ENCODE measurements around the gene TBC1D12. TPM values are rescaled to one million over a fixed set of nuclear protein-coding genes. Genes with fewer than 3 reads are reported as not detected.

Gene TBC1D12
- total RNA-seq, 1 donor from 2014 or later: 9.4 TPM

DNA sequence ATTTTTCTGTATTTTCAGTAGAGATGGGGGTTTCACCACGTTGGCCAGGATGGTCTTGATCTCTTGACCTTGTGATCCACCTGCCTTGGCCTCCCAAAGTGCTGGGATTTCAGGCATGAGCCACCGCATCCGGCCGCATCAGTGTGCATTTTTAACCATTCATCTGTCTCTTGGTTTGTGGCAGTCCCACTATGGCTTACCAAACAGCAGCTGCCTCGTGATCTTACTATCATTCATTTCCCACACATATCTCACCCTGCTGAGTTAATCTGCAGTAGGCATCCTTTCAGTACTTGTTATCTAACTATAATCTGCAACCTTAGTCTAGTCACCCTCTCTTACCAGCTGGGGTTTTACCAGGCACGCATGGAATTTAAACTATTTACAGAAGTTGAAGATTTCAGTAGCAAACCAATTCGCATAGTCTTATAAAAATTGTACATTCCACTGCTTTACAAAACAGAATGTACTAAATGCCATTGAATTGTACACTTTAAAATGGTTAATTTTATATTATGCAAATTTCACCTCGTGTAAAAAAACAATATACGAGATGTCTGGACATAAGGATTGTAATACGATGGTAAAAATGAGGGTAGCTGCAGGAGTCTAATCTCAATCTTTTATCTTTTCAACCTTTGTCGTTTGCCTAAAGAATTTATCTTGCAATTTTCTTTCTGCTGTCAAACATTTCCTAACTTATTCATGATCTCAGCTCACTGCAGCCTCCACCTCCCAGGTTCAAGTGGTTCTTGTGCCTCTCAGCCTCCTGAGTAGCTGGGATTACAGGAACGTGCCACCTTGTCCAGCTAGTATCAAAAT, 4.6 kb upstream of the TBC1D12 start:
- Histone ChIP-seq H3K36me3 (no peaks in the 10 kb centered on the region), H3K4me3 (no peak overlapping the region), H3K9me3 (no peaks in the 10 kb centered on the region), H3K4me1 (no peaks in the 10 kb centered on the region), H3K27me3 (no peaks in the 10 kb centered on the region), H3K27ac (no peak overlapping the region)
- DNase-seq (ENCODE audit: low spot score in 2 of 2): no peak
- intact Hi-C loops (cut with DNase I): no loop called here
- no peak for TF ChIP-seq CTCF (IDR thresholded peaks at IDR 0.05)

GRCh38 chr10:94398762-94399161, 3.6 kb upstream of the TBC1D12 start:
- intact Hi-C loops (cut with DNase I): no loop called here

GRCh38 chr10:94402843-94403379, 570 bp downstream of the TBC1D12 start:
- DNase-seq (ENCODE audit: low spot score in 2 of 2): no peak
- no peak for TF ChIP-seq CTCF (IDR thresholded peaks at IDR 0.05)
- Histone ChIP-seq H3K36me3 (no peaks in the 10 kb centered on the region), H3K4me1 (peaks cover 0 to 6% of the 10 kb centered on the region in 2 donors), H3K4me3 (peak overlapping the region; percentile 88 to 94), H3K27ac (peak overlapping the region; percentile 91 to 95), H3K9me3 (no peaks in the 10 kb centered on the region), H3K27me3 (no peaks in the 10 kb centered on the region)
- intact Hi-C loops (cut with DNase I): loop anchor here (1.0 to 5.0 kb wide), 3 partner anchors 40 to 411 kb away; partner anchors contain the start of gene PLCE1

More at GRCh38 chr10:94398762-94399161, 3.6 kb upstream of the TBC1D12 start:
- no peaks in the 10 kb centered on the region for H3K9me3 ChIP-seq
- H3K4me1 ChIP-seq: no peaks in the 10 kb centered on the region
- H3K36me3 ChIP-seq: no peaks in the 10 kb centered on the region
- H3K4me3 ChIP-seq: no peak overlapping the region
- H3K27ac ChIP-seq: no peak overlapping the region
- H3K27me3 ChIP-seq: no peaks in the 10 kb centered on the region
- DNase-seq (ENCODE audit: low spot score in 2 of 2): no peak
- no peak for TF ChIP-seq CTCF (IDR thresholded peaks at IDR 0.05)

GRCh38 chr10:94403380-94404213, 1.3 kb downstream of the TBC1D12 start:
- no peaks in the 10 kb centered on the region for H3K9me3 ChIP-seq
- H3K27me3 ChIP-seq: no peaks in the 10 kb centered on the region
- intact Hi-C loops (cut with DNase I): loop anchor here (2.0 to 5.0 kb wide), 2 partner anchors 41 to 411 kb away; partner anchors contain the start of gene PLCE1
- no peaks in the 10 kb centered on the region for H3K36me3 ChIP-seq
- peaks cover 0 to 6% of the 10 kb centered on the region in 2 donors for H3K4me1 ChIP-seq
- peak overlapping the region; percentile 88 to 94 for H3K4me3 ChIP-seq
- TF ChIP-seq CTCF (IDR thresholded peaks at IDR 0.05): no peak
- DNase-seq (ENCODE audit: low spot score in 2 of 2): peak in 1 of 2 donors; percentile 82
- H3K27ac ChIP-seq: peak overlapping the region; percentile 91 to 95

GRCh38 chr10:94405406-94405805, 3.1 kb downstream of the TBC1D12 start:
- no peak overlapping the region for H3K4me3 ChIP-seq
- no peak overlapping the region for H3K27ac ChIP-seq
- H3K27me3 ChIP-seq: no peaks in the 10 kb centered on the region
- no peak for TF ChIP-seq CTCF (IDR thresholded peaks at IDR 0.05)
- peaks cover 0 to 6% of the 10 kb centered on the region in 2 donors for H3K4me1 ChIP-seq
- H3K36me3 ChIP-seq: no peaks in the 10 kb centered on the region
- H3K9me3 ChIP-seq: no peaks in the 10 kb centered on the region
- intact Hi-C loops (cut with DNase I): no loop called here
- no peak for DNase-seq (ENCODE audit: low spot score in 2 of 2)

Measured in ascending aorta (tissue), 2 donors.